ENCODE measurements around the gene SCUBE1. TPM values are rescaled to one million over a fixed set of nuclear protein-coding genes. Genes with fewer than 3 reads are reported as not detected.

The SCUBE1 gene
- total RNA-seq, 5 donors from 2014 or later (not counting 1 experiment from before 2014, with no cell fraction given): 0.03 to 0.10 TPM; not detected in 3

- H3K4me3 Mint-ChIP-seq: no peak overlapping the region
- no peaks in the 10 kb centered on the region for H3K9me3 Mint-ChIP-seq
- H3K4me1 ChIP-seq (ENCODE audit: control insufficient read depth in 1 of 2, extremely low read depth in 1 of 2, insufficient read depth in 2 of 2, low read length in 2 of 2): no peaks in the 10 kb centered on the region
- peaks cover 0 to 8% of the 10 kb centered on the region in 2 donors for H3K27me3 Mint-ChIP-seq
- WGBS (ENCODE audit: insufficient coverage): 87% methylated on average over 10 of the region's 12 CpGs
- H3K9me3 ChIP-seq: no peaks in the 10 kb centered on the region
- H3K27me3 ChIP-seq (replicated peaks in 1 of 2; ENCODE audit: control insufficient read depth in 2 of 2, extremely low read depth in 1 of 2, insufficient read depth in 2 of 2, low read length in 1 of 2): peaks cover 0 to 26% of the 10 kb centered on the region in 2 experiments
- no peak for DNase-seq
- ChIA-PET POLR2A (no interaction called here), CTCF (no interaction called here)
- H3K27ac Mint-ChIP-seq: no peak overlapping the region
- H3K4me3 ChIP-seq (ENCODE audit: control insufficient read depth in 1 of 2, extremely low read depth in 1 of 2, low read length in 1 of 2): no peak overlapping the region
- no peaks in the 10 kb centered on the region for H3K36me3 Mint-ChIP-seq
- H3K36me3 ChIP-seq (ENCODE audit: control insufficient read depth in 2 of 2, extremely low read depth in 1 of 2, insufficient read depth in 1 of 2, low read length in 1 of 2): no peaks in the 10 kb centered on the region
- no peak overlapping the region for H3K27ac ChIP-seq (ENCODE audit: low read length)
- ATAC-seq (replicated peaks in 1 of 4): no peak
- H3K4me1 Mint-ChIP-seq: no peaks in the 10 kb centered on the region
These were observed 43.4 kb downstream of the SCUBE1 start for GRCh38 chr22:43299736-43300135.

DNA sequence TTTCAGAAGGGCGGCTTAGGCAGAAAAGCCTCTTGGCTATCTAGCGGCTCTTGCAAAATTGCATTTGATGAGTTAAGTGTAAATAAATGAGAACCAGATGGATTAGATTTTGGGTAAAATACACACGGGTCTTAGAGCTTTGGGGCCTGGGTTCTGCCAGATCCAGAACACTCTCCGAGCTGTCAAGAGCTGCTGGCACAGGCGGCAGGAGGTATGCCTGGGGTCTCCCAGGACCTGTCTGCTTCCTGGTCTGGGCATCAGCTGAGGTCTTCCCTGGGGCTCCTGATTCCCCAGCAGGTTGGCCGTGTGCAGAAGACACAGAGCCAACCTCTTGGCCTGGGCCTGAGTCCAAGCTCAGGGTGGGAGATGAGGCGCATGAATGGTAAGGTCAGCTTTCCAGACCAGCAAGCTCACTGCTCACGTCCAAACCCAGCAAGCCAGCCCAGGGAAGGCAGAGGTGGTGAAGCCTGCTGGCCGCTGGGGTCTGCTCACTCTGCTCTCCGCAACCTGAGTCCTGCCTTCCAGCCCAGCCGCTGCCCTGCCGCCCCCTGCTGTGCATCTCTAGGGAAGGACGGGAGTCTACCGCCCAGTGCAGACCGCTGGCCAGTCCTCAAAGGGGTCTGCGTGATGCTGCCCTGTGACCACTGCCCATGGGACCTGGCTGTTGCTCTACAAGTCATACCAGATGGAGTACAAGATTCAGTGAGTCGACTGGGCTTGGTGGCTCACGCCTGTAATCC, 44.9 kb downstream of the SCUBE1 start:
- WGBS (ENCODE audit: insufficient coverage): 90% methylated on average over 16 of the region's 18 CpGs
- no peak overlapping the region for H3K4me3 ChIP-seq (ENCODE audit: control insufficient read depth in 1 of 2, extremely low read depth in 1 of 2, low read length in 1 of 2)
- ATAC-seq (replicated peaks in 1 of 4): no peak
- no peak for DNase-seq
- H3K4me1 ChIP-seq (ENCODE audit: control insufficient read depth in 1 of 2, extremely low read depth in 1 of 2, insufficient read depth in 2 of 2, low read length in 2 of 2): no peaks in the 10 kb centered on the region
- H3K36me3 Mint-ChIP-seq: no peaks in the 10 kb centered on the region
- H3K27ac Mint-ChIP-seq: no peak overlapping the region
- no peaks in the 10 kb centered on the region for H3K36me3 ChIP-seq (ENCODE audit: control insufficient read depth in 2 of 2, extremely low read depth in 1 of 2, insufficient read depth in 1 of 2, low read length in 1 of 2)
- CTCF ChIA-PET: no interaction called here
- H3K9me3 Mint-ChIP-seq: no peaks in the 10 kb centered on the region
- no peak overlapping the region for H3K4me3 Mint-ChIP-seq
- H3K9me3 ChIP-seq: no peaks in the 10 kb centered on the region
- H3K27ac ChIP-seq (ENCODE audit: low read length): no peak overlapping the region
- peaks cover 0 to 3% of the 10 kb centered on the region in 2 donors for H3K27me3 Mint-ChIP-seq
- no peaks in the 10 kb centered on the region for H3K4me1 Mint-ChIP-seq
- POLR2A ChIA-PET: no interaction called here
- H3K27me3 ChIP-seq (replicated peaks in 1 of 2; ENCODE audit: control insufficient read depth in 2 of 2, extremely low read depth in 1 of 2, insufficient read depth in 2 of 2, low read length in 1 of 2): peaks cover 0 to 25% of the 10 kb centered on the region in 2 experiments

DNA sequence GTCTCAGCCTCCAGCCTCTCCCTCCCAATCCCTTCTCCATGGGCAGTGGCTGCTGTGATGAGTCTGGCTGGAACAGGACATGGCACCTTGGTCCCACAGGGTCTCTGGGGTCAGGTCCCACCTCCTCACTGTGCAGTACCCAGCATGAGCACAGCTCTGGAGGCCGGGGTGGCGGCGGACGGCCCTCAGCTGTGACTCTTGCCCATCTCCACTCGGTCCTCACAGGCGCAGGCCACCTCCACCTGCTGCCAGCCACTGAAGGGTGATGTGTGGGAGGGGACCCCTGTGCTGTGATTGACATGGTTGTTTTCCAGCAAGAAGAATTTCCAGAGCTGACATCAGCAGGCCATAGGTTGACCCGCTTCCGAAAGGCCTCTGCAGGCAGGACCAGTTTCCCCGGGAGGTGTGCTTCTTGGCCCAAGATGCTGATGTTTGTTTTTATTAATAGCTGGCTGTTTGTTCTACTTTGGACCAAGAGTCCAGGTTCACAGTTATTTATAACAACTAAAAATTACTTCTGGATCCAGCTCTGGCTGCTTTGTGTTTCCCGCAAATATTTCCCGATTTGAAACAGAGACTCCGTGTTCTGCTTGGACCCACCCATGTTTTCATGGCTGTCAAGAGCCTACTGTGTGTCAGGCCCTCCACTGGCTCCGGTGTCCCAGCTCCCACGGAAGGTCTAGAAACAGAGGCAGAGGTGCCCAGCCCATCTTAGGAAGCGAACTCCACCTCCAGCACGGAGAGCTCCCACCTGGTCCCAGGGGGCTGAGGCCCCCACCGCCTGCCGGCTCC, 45.7 kb downstream of the SCUBE1 start:
- DNase-seq: no peak
- H3K36me3 Mint-ChIP-seq: no peaks in the 10 kb centered on the region

GRCh38 chr22:43296276-43296902, 46.8 kb downstream of the SCUBE1 start:
- H3K4me3 ChIP-seq (ENCODE audit: control insufficient read depth in 1 of 2, extremely low read depth in 1 of 2, low read length in 1 of 2): no peak overlapping the region
- H3K4me1 ChIP-seq (ENCODE audit: control insufficient read depth in 1 of 2, extremely low read depth in 1 of 2, insufficient read depth in 2 of 2, low read length in 2 of 2): no peaks in the 10 kb centered on the region
- WGBS (ENCODE audit: insufficient coverage): 83% methylated on average over 12 of the region's 16 CpGs
- CTCF ChIA-PET: no interaction called here
- Mint-ChIP-seq H3K4me1 (no peaks in the 10 kb centered on the region), H3K27ac (no peak overlapping the region), H3K36me3 (no peaks in the 10 kb centered on the region), H3K9me3 (no peaks in the 10 kb centered on the region), H3K4me3 (no peak overlapping the region), H3K27me3 (peaks cover 0 to 2% of the 10 kb centered on the region in 2 donors)
- no peak overlapping the region for H3K27ac ChIP-seq (ENCODE audit: low read length)
- H3K27me3 ChIP-seq (replicated peaks in 1 of 2; ENCODE audit: control insufficient read depth in 2 of 2, extremely low read depth in 1 of 2, insufficient read depth in 2 of 2, low read length in 1 of 2): peaks cover 0 to 12% of the 10 kb centered on the region in 2 experiments
- no peaks in the 10 kb centered on the region for H3K9me3 ChIP-seq
- H3K36me3 ChIP-seq (ENCODE audit: control insufficient read depth in 2 of 2, extremely low read depth in 1 of 2, insufficient read depth in 1 of 2, low read length in 1 of 2): no peaks in the 10 kb centered on the region
- POLR2A ChIA-PET: interaction anchor here in 1 of 2 donors (0.6 kb wide), 1 partner anchor 1723 kb away, joined by 3 read pairs; no protein-coding TSS in a partner anchor
- ATAC-seq (replicated peaks in 1 of 4): no peak
- DNase-seq: no peak

More for the DNA sequence above, 45.7 kb downstream of the SCUBE1 start:
- Mint-ChIP-seq H3K9me3 (no peaks in the 10 kb centered on the region), H3K27me3 (peaks cover 0 to 3% of the 10 kb centered on the region in 2 donors), H3K27ac (no peak overlapping the region), H3K4me3 (no peak overlapping the region), H3K4me1 (no peaks in the 10 kb centered on the region)
- ChIA-PET CTCF (no interaction called here), POLR2A (no interaction called here)
- ATAC-seq (replicated peaks in 1 of 4): no peak
- Histone ChIP-seq H3K4me1 (ENCODE audit: control insufficient read depth in 1 of 2, extremely low read depth in 1 of 2, insufficient read depth in 2 of 2, low read length in 2 of 2) (no peaks in the 10 kb centered on the region), H3K36me3 (ENCODE audit: control insufficient read depth in 2 of 2, extremely low read depth in 1 of 2, insufficient read depth in 1 of 2, low read length in 1 of 2) (no peaks in the 10 kb centered on the region), H3K27me3 (replicated peaks in 1 of 2; ENCODE audit: control insufficient read depth in 2 of 2, extremely low read depth in 1 of 2, insufficient read depth in 2 of 2, low read length in 1 of 2) (peaks cover 0 to 18% of the 10 kb centered on the region in 2 experiments), H3K4me3 (ENCODE audit: control insufficient read depth in 1 of 2, extremely low read depth in 1 of 2, low read length in 1 of 2) (no peak overlapping the region), H3K9me3 (no peaks in the 10 kb centered on the region), H3K27ac (ENCODE audit: low read length) (no peak overlapping the region)
- WGBS (ENCODE audit: insufficient coverage): 94% methylated on average over 15 of the region's 18 CpGs

GRCh38 chr22:43295660-43296059, 47.5 kb downstream of the SCUBE1 start:
- no peak overlapping the region for H3K4me3 Mint-ChIP-seq
- CTCF ChIA-PET: no interaction called here
- no peaks in the 10 kb centered on the region for H3K36me3 ChIP-seq (ENCODE audit: control insufficient read depth in 2 of 2, extremely low read depth in 1 of 2, insufficient read depth in 1 of 2, low read length in 1 of 2)
- ATAC-seq (replicated peaks in 1 of 4) (no peak), DNase-seq (no peak)
- H3K4me1 Mint-ChIP-seq: no peaks in the 10 kb centered on the region
- no peak overlapping the region for H3K27ac ChIP-seq (ENCODE audit: low read length)
- H3K4me1 ChIP-seq (ENCODE audit: control insufficient read depth in 1 of 2, extremely low read depth in 1 of 2, insufficient read depth in 2 of 2, low read length in 2 of 2): no peaks in the 10 kb centered on the region
- POLR2A ChIA-PET: interaction anchor here in 1 of 2 donors (0.6 kb wide), 1 partner anchor 1724 kb away, joined by 3 read pairs; no protein-coding TSS in a partner anchor
- H3K4me3 ChIP-seq (ENCODE audit: control insufficient read depth in 1 of 2, extremely low read depth in 1 of 2, low read length in 1 of 2): no peak overlapping the region
- peaks cover 0 to 2% of the 10 kb centered on the region in 2 donors for H3K27me3 Mint-ChIP-seq
- H3K9me3 Mint-ChIP-seq: no peaks in the 10 kb centered on the region
- no peaks in the 10 kb centered on the region for H3K9me3 ChIP-seq
- H3K27ac Mint-ChIP-seq: no peak overlapping the region
- peaks cover 0 to 6% of the 10 kb centered on the region in 2 experiments for H3K27me3 ChIP-seq (replicated peaks in 1 of 2; ENCODE audit: control insufficient read depth in 2 of 2, extremely low read depth in 1 of 2, insufficient read depth in 2 of 2, low read length in 1 of 2)
- 78% methylated on average over 6 of the region's 6 CpGs for WGBS (ENCODE audit: insufficient coverage)
- H3K36me3 Mint-ChIP-seq: no peaks in the 10 kb centered on the region

DNA sequence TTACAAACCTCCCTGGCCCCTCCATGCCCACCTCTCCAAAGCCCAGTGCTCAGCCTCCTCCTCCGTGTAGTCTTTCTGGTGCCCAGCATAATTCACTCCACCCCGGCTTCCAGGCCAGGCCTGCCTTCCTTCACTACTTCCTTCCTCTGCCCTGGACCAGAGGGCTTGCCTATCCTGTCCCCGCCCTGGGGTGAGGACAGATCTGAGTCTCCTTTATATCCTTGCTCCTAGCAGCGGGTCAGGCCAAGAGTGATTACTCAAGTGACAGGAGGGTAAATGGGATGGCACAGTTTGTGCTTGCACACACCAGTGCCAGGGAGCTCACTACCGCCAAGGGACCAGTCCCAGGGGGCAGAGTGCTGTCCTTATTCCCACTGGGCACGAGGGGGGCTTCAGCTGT, 48.0 kb downstream of the SCUBE1 start:
- H3K9me3 ChIP-seq: no peaks in the 10 kb centered on the region
- no peaks in the 10 kb centered on the region for H3K36me3 ChIP-seq (ENCODE audit: control insufficient read depth in 2 of 2, extremely low read depth in 1 of 2, insufficient read depth in 1 of 2, low read length in 1 of 2)
- H3K4me3 Mint-ChIP-seq: no peak overlapping the region
- CTCF ChIA-PET: no interaction called here
- H3K4me3 ChIP-seq (ENCODE audit: control insufficient read depth in 1 of 2, extremely low read depth in 1 of 2, low read length in 1 of 2): no peak overlapping the region
- POLR2A ChIA-PET: no interaction called here
- no peaks in the 10 kb centered on the region for H3K9me3 Mint-ChIP-seq
- H3K4me1 Mint-ChIP-seq: no peaks in the 10 kb centered on the region
- H3K27ac ChIP-seq (ENCODE audit: low read length): no peak overlapping the region
- ATAC-seq (replicated peaks in 1 of 4) (no peak), DNase-seq (no peak)
- H3K36me3 Mint-ChIP-seq: no peaks in the 10 kb centered on the region
- H3K27ac Mint-ChIP-seq: no peak overlapping the region
- H3K4me1 ChIP-seq (ENCODE audit: control insufficient read depth in 1 of 2, extremely low read depth in 1 of 2, insufficient read depth in 2 of 2, low read length in 2 of 2): no peaks in the 10 kb centered on the region
- H3K27me3 ChIP-seq (replicated peaks in 1 of 2; ENCODE audit: control insufficient read depth in 2 of 2, extremely low read depth in 1 of 2, insufficient read depth in 2 of 2, low read length in 1 of 2): peaks cover 0 to 4% of the 10 kb centered on the region in 2 experiments
- peaks cover 0 to 2% of the 10 kb centered on the region in 2 donors for H3K27me3 Mint-ChIP-seq
- 77% methylated on average over 4 of the region's 6 CpGs for WGBS (ENCODE audit: insufficient coverage)

Data from T-cell (primary cell).